Endothelial cell (in vitro differentiated cells): ENCODE data around the gene ZCCHC10. TPM values are rescaled to one million over a fixed set of nuclear protein-coding genes. Genes with fewer than 3 reads are reported as not detected.
"Not testable (repeated sequence)": the region's sequence is repeated elsewhere in the genome, so short reads cannot be mapped to it uniquely, and the experiment has no call there.

Experiments used
- DNase-seq: peaks from one replicate; pipeline ENCODE4 v3.0.0; 2021; ENCODE audit warnings: low spot score
- H3K27ac Mint-ChIP-seq: one replicate; pipeline ENCODE4 v1.8.0; 2021; ENCODE audit warnings: mixed read lengths, inconsistent platforms; ENCODE audit not compliant: unreplicated experiment
- H3K27me3 Mint-ChIP-seq: one replicate; pipeline ENCODE4 v1.8.0; 2021; ENCODE audit warnings: mild to moderate bottlenecking, moderate library complexity, mixed read lengths, inconsistent platforms; ENCODE audit not compliant: unreplicated experiment
- H3K36me3 Mint-ChIP-seq: one replicate; pipeline ENCODE4 v1.8.0; 2021; ENCODE audit warnings: mild to moderate bottlenecking, low read depth, mixed read lengths, inconsistent platforms; ENCODE audit not compliant: unreplicated experiment
- H3K4me1 Mint-ChIP-seq: one replicate; pipeline ENCODE4 v1.8.0; 2021; ENCODE audit warnings: mild to moderate bottlenecking, mixed read lengths, inconsistent platforms; ENCODE audit not compliant: unreplicated experiment
- H3K4me3 Mint-ChIP-seq: one replicate; pipeline ENCODE4 v1.8.0; 2021; ENCODE audit warnings: mild to moderate bottlenecking, mixed read lengths, inconsistent platforms; ENCODE audit not compliant: unreplicated experiment
- H3K9me3 Mint-ChIP-seq: one replicate; pipeline ENCODE4 v1.8.0; 2021; ENCODE audit warnings: mixed read lengths, inconsistent platforms; ENCODE audit not compliant: unreplicated experiment
- total RNA-seq: library from RNA; stranded (reverse); fragmentation: NEBNext Ultra II Directional; extraction: Animal tissue kit (Norgen Biotek cat#: 25700); gene quantifications from one replicate; pipeline ENCODE4 v1.2.1, GENCODE V29; 2021; ENCODE audit not compliant: unreplicated experiment
- TF ChIP-seq, protein P1 (sequence below): fragments of 200-600 bp; sonication (generic); IDR thresholded peaks from one replicate; pipeline ENCODE4 v1.5.0; 2021; ENCODE audit warnings: antibody characterized with exemption; ENCODE audit not compliant: unreplicated experiment

ZCCHC10 gene
- total RNA-seq, 1 donor from 2014 or later, result 33.0 TPM

GRCh38 chr5:132996307-132996706, 30.0 kb downstream of the ZCCHC10 start:
- Mint-ChIP-seq H3K27me3 (no peaks in the 10 kb centered on the region), H3K4me3 (no peak overlapping the region), H3K9me3 (no peaks in the 10 kb centered on the region), H3K36me3 (peaks cover 4% of the 10 kb centered on the region), H3K4me1 (peaks cover 3% of the 10 kb centered on the region), H3K27ac (no peak overlapping the region)
- DNase-seq, result no peak
- TF ChIP-seq, protein P1, sequence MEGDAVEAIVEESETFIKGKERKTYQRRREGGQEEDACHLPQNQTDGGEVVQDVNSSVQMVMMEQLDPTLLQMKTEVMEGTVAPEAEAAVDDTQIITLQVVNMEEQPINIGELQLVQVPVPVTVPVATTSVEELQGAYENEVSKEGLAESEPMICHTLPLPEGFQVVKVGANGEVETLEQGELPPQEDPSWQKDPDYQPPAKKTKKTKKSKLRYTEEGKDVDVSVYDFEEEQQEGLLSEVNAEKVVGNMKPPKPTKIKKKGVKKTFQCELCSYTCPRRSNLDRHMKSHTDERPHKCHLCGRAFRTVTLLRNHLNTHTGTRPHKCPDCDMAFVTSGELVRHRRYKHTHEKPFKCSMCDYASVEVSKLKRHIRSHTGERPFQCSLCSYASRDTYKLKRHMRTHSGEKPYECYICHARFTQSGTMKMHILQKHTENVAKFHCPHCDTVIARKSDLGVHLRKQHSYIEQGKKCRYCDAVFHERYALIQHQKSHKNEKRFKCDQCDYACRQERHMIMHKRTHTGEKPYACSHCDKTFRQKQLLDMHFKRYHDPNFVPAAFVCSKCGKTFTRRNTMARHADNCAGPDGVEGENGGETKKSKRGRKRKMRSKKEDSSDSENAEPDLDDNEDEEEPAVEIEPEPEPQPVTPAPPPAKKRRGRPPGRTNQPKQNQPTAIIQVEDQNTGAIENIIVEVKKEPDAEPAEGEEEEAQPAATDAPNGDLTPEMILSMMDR, result no peak

- no peak for DNase-seq
- Mint-ChIP-seq H3K4me3 (no peak overlapping the region), H3K27ac (no peak overlapping the region), H3K9me3 (no peaks in the 10 kb centered on the region), H3K27me3 (peaks cover 2% of the 10 kb centered on the region), H3K36me3 (peaks cover 5% of the 10 kb centered on the region), H3K4me1 (peaks cover 3% of the 10 kb centered on the region)
- TF ChIP-seq, protein P1, result no peak
These were observed 38.6 kb downstream of the ZCCHC10 start for GRCh38 chr5:132987531-132988408.

DNA sequence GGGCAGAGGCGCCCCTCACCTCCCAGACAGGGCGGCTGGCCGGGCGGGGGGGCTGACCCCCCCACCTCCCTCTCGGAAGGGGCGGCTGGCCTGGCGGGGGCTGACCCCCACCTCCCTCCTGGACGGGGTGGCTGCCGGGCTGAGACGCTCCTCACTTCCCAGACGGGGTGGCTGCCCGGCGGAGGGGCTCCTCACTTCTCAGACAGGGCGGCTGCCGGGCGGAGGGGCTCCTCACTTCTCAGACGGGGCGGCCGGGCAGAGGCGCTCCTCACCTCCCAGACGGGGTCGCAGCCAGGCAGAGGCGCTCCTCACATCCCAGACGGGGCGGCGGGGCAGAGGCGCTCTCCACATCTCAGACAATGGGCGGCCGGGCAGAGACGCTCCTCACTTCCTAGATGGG, 43.4 kb downstream of the ZCCHC10 start:
- H3K9me3 Mint-ChIP-seq, DNase-seq, H3K4me3 Mint-ChIP-seq, H3K27ac Mint-ChIP-seq, H3K27me3 Mint-ChIP-seq, H3K4me1 Mint-ChIP-seq, H3K36me3 Mint-ChIP-seq: not testable (repeated sequence)

DNA sequence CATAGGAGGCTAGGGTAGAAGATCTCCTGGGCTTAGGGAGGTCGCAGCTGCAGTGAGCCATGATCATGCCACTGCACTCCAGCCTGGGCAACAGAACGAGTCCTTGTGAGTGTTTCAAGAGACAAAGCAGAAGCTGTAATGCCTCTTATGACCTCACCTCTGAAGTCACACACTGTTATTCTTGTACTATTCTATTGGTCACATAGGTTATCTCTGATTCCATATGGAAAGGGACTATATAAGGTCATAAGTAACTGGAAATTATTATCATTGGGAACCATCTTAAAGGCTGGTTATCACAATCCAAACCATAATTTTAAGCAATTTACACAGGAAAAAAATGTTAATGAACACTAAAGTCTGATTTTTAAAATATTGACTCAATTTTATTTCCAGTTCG, 45.1 kb downstream of the ZCCHC10 start:
- Mint-ChIP-seq H3K27me3 (peaks cover 2% of the 10 kb centered on the region), H3K4me1 (no peaks in the 10 kb centered on the region), H3K4me3 (no peak overlapping the region), H3K27ac (no peak overlapping the region), H3K9me3 (no peaks in the 10 kb centered on the region), H3K36me3 (peaks cover 10% of the 10 kb centered on the region)
- DNase-seq, result no peak
- TF ChIP-seq, protein P1, result no peak

GRCh38 chr5:132979976-132980375, 46.4 kb downstream of the ZCCHC10 start:
- DNase-seq, result no peak
- TF ChIP-seq, protein P1, result no peak
- H3K9me3 Mint-ChIP-seq, result no peaks in the 10 kb centered on the region
- peaks cover 2% of the 10 kb centered on the region for H3K27me3 Mint-ChIP-seq
- no peak overlapping the region for H3K4me3 Mint-ChIP-seq
- H3K4me1 Mint-ChIP-seq, result no peaks in the 10 kb centered on the region
- H3K27ac Mint-ChIP-seq, result no peak overlapping the region
- H3K36me3 Mint-ChIP-seq, result peaks cover 10% of the 10 kb centered on the region
